GM12864 (cell line): Measurements from ENCODE around the gene RSF1.
A peak's percentile ranks its signal among the peaks of the same experiment; 100 is the strongest.

ENCODE experiments used
- DNase-seq: peaks from one replicate; pipeline ENCODE4 v3.0.0-alpha.2; 2011; ENCODE audit warnings: low read depth
- H3K4me3 ChIP-seq: 2 replicates; pipeline ENCODE4 v1.5.1; 2011; ENCODE audit warnings: mild to moderate bottlenecking, low read depth, low read length, control low read depth
- CTCF ChIP-seq: IDR thresholded peaks from 2 replicates; pipeline ENCODE4 v1.5.1; 2011; ENCODE audit warnings: low read depth, mild to moderate bottlenecking, moderate library complexity, low read length, control low read depth, inconsistent platforms; ENCODE audit errors: missing control alignments

The RSF1 gene

DNA sequence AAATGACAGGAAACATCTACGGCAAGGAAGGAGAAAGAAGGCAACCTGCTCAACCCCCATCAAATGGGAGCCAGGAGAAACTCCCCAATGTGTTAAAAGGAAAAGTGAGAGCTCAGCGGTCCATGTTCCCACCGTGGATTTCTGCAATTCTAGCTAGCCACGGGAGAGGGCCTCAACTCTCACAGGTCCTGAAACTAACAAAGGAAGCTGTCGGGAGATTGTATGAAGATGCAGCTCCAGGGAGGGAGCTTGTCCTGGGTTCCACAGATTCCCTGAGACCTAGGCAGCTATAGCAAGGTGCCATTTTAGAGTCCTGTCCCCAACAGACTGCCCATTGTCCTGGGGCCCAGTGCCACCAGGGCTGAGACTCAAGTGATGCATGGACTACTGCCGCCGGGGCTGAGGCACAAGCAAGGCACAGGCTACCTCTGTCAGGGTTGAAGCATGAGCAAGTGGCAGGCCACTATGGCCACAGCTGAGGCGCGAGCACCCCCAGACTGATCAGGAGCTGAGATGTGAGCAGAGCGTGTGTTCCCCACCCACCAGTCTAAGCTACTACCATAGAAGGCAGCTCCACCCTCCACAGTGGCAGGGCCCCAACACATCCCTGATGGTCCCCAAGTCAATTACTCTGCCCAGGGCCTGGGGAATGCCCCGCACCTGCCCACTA is 31.3 kb downstream of the RSF1 start:
- DNase-seq, result no peak
- H3K4me3 ChIP-seq, result no peak overlapping the region
- TF ChIP-seq CTCF, result no peak

GRCh38 chr11:77784572-77784971 is 36.0 kb downstream of the RSF1 start:
- H3K4me3 ChIP-seq, result no peak overlapping the region
- no peak for TF ChIP-seq CTCF
- DNase-seq, result no peak

GRCh38 chr11:77783025-77783424 is 37.5 kb downstream of the RSF1 start:
- H3K4me3 ChIP-seq, result no peak overlapping the region
- no peak for TF ChIP-seq CTCF
- no peak for DNase-seq

DNA sequence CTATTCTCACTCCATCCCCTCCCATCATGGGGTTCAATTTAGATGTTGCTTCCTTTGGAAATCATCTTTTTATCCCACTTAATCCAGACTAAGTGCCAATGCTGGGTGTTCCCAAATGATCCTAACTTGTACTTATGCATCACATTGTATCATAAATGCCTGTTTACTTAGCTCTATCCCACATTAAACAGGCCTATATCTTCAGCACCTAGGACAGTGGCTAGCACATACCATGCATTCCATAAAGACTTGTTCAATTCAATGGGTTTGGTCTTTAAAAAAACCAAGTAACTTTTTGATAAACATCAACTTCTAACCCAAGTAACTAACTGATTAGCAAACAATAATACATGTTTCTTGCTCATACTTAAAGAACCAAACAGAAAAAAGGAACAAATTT is 40.6 kb downstream of the RSF1 start:
- DNase-seq, result no peak
- no peak overlapping the region for H3K4me3 ChIP-seq
- TF ChIP-seq CTCF, result no peak

- DNase-seq, result no peak
- no peak for TF ChIP-seq CTCF
- no peak overlapping the region for H3K4me3 ChIP-seq
Measured at GRCh38 chr11:77778549-77778948, 42.0 kb downstream of the RSF1 start.

DNA sequence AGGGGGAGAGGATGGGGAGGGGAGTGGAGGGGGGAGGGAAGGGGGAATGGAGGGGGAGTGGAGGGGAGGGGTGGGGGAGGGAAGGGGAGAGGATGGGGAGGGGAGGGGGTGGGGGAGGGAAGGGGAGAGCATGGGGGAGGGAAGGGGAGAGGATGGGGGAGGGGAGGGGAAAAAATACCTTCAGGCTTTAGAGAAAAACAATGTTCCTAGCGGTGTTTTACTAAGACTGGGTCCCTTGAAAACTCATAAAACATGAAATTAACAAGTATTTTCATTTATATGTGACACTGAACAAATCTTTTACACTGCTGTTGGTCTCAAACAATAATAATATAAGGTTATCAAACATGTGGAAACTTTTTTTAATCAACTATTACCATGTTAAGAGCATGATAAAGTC is 42.4 kb downstream of the RSF1 start:
- DNase-seq, result no peak
- TF ChIP-seq CTCF, result no peak
- H3K4me3 ChIP-seq, result no peak overlapping the region

DNA sequence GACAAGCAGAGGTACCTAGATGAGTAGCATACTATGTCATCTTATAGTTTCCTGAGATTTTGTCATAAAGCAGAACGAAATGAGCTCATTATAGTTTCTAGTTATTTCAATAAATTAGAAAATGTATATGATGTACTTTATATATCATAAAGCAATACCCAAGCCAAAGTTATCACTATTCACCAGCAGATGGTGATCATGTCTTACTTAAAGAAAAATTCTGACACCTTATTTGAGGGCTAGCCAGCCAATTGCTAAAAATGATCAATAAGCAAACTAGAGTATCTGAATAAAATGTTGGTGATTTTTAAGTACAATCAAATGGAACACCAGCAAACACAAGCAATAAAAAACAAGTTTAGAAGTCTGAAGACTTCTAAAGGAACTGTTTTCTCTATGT is 44.1 kb downstream of the RSF1 start:
- TF ChIP-seq CTCF, result peak; percentile 16
- DNase-seq, result no peak
- H3K4me3 ChIP-seq, result no peak overlapping the region
